Ectodermal cell (in vitro differentiated cells): ENCODE data around the gene RBM12.
A peak's percentile ranks its signal among the peaks of the same experiment; 100 is the strongest.
"Not testable (repeated sequence)": the region's sequence is repeated elsewhere in the genome, so short reads cannot be mapped to it uniquely, and the experiment has no call there.

Experiments used
- H3K27ac ChIP-seq: 2 replicates; pipeline ENCODE4 v1.7.0; 2013; ENCODE audit warnings: mild to moderate bottlenecking, low read depth, low read length; ENCODE audit not compliant: insufficient read depth, poor library complexity, severe bottlenecking
- H3K27me3 ChIP-seq: 2 replicates; pipeline ENCODE4 v1.7.0; 2013; ENCODE audit warnings: mild to moderate bottlenecking, low read length; ENCODE audit not compliant: insufficient read depth, control insufficient read depth, poor library complexity, severe bottlenecking
- H3K36me3 ChIP-seq: one replicate; pipeline ENCODE4 v1.7.0; 2013; ENCODE audit warnings: low read length; ENCODE audit not compliant: control insufficient read depth, insufficient read depth
- H3K4me1 ChIP-seq: one replicate; pipeline ENCODE4 v1.7.0; 2013; ENCODE audit warnings: low read length; ENCODE audit not compliant: control insufficient read depth, insufficient read depth
- H3K4me3 ChIP-seq: 2 replicates; pipeline ENCODE4 v1.7.0; 2013; ENCODE audit warnings: low read depth, low read length, control low read depth; ENCODE audit not compliant: insufficient read depth
- H3K9me3 ChIP-seq: 2 replicates; pipeline ENCODE4 v1.7.0; 2013; ENCODE audit warnings: mild to moderate bottlenecking, low read length, moderate library complexity; ENCODE audit not compliant: control insufficient read depth
- WGBS, 2 experiments: methylation state at CpG; one replicate each; pipeline ENCODE4 v1.1.7; 2013; ENCODE audit warnings: missing lambda C conversion rate in 2 of 2; 5-methylcytosine and 5-hydroxymethylcytosine counted together

RBM12 gene

DNA sequence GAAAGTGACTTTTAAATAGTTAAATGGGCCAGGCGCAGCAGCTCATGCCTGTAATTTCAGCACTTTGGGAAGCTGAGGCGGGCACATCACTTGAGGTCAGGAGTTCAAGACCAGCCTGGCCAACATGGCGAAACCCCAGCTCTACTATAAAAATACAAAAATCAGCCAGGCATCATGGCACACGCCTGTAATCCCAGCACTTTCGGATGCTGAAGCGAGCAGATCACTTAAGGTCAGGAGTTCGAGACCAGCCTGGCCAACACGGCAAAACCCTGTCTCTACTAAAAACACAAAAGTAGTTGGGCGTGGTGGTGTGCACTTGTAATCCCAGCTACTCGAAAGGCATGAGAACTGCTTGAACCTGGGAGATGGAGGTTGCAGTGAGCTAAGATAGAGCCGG, 41.2 kb upstream of the RBM12 start:
- not testable (repeated sequence) for H3K9me3 ChIP-seq, H3K27ac ChIP-seq, H3K4me1 ChIP-seq, H3K27me3 ChIP-seq, H3K4me3 ChIP-seq
- peaks cover 52% of the 10 kb centered on the region for H3K36me3 ChIP-seq
- WGBS, 2 experiments = 91 to 92% methylated on average over 11 of the region's 11 CpGs

GRCh38 chr20:35704514-35705261, 40.0 kb upstream of the RBM12 start:
- H3K4me3 ChIP-seq = no peak overlapping the region
- H3K4me1 ChIP-seq = peaks cover 6% of the 10 kb centered on the region
- H3K27me3 ChIP-seq = no peaks in the 10 kb centered on the region
- WGBS, 2 experiments = 93 to 96% methylated on average over 4 to 5 of the region's 5 CpGs
- H3K27ac ChIP-seq = no peak overlapping the region
- no peaks in the 10 kb centered on the region for H3K9me3 ChIP-seq
- peaks cover 42% of the 10 kb centered on the region for H3K36me3 ChIP-seq

GRCh38 chr20:35702824-35703695, 38.4 kb upstream of the RBM12 start:
- Histone ChIP-seq H3K9me3 (no peaks in the 10 kb centered on the region), H3K4me1 (peaks cover 9% of the 10 kb centered on the region), H3K27me3 (no peaks in the 10 kb centered on the region), H3K36me3 (peaks cover 32% of the 10 kb centered on the region), H3K4me3 (no peak overlapping the region), H3K27ac (no peak overlapping the region)
- WGBS, 2 experiments = 95 to 100% methylated on average over 4 of the region's 4 CpGs

DNA sequence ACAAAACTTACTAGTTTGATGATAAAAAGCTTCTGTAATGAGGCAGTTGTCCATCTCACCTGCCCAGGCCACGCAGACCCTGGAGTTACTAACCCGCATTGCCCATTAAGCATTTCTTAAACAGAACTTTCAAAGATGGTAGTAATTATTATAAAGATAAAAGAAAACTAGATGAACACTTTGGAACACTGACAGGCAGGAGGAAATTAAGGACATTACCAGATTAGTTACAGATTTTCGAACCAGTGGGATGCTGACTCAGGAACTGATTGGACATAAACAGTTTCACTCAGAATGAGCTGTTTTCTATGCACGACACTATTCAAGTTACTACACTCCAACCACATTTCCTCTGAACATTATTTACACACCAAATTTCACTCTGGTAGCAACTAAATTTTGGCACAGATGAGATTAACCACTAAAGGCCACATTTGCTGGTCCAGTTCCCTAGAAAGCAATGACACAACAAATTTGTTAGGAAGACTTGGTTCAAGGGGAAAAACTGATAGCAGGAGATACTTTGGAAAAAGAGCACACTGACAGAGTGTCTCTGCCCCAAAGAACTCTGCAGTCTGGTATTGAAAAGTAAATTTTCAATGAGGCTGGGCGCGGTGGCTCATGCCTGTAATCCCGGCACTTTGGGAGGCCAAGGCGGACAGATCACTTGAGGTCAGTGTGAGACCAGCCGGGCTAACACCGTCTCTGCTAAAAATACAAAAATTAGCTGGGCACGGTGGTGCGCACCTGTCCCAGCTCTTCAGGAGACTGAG, 37.5 kb upstream of the RBM12 start:
- H3K27me3 ChIP-seq = no peaks in the 10 kb centered on the region
- no peak overlapping the region for H3K27ac ChIP-seq
- H3K9me3 ChIP-seq = no peaks in the 10 kb centered on the region
- H3K4me1 ChIP-seq = peaks cover 11% of the 10 kb centered on the region
- peaks cover 32% of the 10 kb centered on the region for H3K36me3 ChIP-seq
- WGBS, 2 experiments = 92 to 95% methylated on average over 10 to 11 of the region's 12 CpGs
- H3K4me3 ChIP-seq = no peak overlapping the region

- Histone ChIP-seq H3K27ac (no peak overlapping the region), H3K27me3 (no peaks in the 10 kb centered on the region), H3K4me3 (peak overlapping the region; percentile 98), H3K9me3 (no peaks in the 10 kb centered on the region), H3K4me1 (peaks cover 11% of the 10 kb centered on the region), H3K36me3 (peaks cover 20% of the 10 kb centered on the region)
- 88 to 96% methylated on average over 7 of the region's 7 CpGs for WGBS, 2 experiments
Measured at GRCh38 chr20:35700625-35701148, 36.0 kb upstream of the RBM12 start.

DNA sequence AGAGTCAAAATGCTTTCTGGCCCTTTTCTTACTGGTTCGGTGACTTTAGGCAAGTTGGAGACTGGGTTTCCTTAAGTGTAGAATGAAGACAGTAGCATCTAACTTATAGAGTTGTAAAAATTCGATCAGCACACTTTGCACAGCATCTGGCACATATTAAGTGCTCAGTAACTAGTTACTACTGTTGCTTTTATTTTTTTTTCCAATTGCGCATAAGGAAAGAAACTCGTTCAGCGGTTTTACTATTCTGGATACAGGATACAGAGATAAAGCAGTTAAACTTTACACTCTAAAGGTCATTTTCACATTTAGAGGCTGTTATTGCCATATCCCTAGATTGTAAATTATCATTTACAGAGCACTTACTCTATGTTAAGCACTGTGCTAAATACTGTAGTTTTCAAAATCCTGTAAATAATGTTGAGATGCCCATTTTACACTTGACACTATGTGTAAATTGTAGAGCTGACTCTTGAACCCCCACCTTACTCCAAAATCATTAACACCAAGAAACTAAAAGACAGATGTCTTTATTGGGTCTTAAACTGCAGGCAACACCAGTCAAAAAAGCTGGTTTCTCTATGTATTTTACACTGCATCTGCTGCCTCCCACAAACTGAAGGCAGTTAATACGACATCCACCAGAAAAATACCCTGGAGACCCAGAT, 35.4 kb upstream of the RBM12 start:
- H3K4me3 ChIP-seq = peak overlapping the region; percentile 98
- H3K27ac ChIP-seq = peak overlapping the region; percentile 82
- peaks cover 11% of the 10 kb centered on the region for H3K4me1 ChIP-seq
- 35 to 43% methylated on average over 6 of the region's 6 CpGs for WGBS, 2 experiments
- no peaks in the 10 kb centered on the region for H3K9me3 ChIP-seq
- no peaks in the 10 kb centered on the region for H3K27me3 ChIP-seq
- H3K36me3 ChIP-seq = peaks cover 16% of the 10 kb centered on the region

GRCh38 chr20:35699127-35699956, 34.6 kb upstream of the RBM12 start, which contains the start of the genes NFS1 and ROMO1:
Gene NFS1, minus strand, starts transcription at chr20:35699352. Its CDS starts 64 bp downstream, at chr20:35699288.
Gene ROMO1, plus strand, starts transcription at chr20:35699405. Its CDS starts 228 bp downstream, at chr20:35699633.
- 0 to 1% methylated on average over 81 of the region's 81 CpGs for WGBS, 2 experiments
- Histone ChIP-seq H3K27ac (peak within 1 kb of the TSS; percentile 82), H3K27me3 (no peaks in the 10 kb centered on the region), H3K4me1 (peaks cover 11% of the 10 kb centered on the region), H3K36me3 (peaks cover 13% of the 10 kb centered on the region), H3K9me3 (no peaks in the 10 kb centered on the region), H3K4me3 (peak within 1 kb of the TSS; percentile 98)

DNA sequence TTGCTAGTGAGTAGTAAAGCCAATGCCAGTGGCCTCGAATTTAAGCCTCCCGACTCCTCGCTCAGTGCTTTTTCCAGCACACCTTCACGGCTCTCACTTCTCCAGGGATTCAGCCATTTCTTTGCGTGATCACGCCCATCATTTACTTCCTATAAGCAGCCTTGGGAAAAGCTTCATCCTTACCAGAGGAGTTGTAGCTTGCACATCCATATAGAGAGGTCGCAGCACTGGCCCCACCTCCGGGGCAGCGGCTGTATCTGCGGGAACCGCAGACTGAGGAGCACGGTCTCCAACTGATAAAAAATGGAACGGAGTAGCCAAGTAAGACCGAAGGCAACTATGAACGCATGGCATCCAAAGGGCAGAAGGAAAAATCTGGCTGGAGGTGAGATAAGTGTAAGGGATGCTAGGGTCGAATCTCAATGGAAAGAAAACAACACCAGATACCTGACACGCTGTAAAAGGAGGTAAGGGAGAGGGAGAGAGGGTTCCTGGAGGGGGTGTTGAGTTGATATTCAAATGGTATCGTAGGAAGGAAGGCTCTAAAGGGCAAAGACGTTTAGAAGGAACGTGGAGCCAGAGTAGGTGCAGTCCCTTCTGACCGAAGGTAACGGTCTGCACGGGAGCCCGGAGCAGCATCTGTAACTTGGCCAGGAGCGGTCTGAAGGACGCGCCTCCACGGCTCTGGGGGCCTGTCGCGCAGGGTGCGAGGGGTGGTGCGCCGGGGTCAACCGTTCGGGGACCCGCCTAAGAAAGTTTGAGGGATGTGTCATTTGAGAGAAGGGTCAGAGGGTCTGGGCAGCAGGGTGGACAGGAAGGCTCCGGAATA, 33.8 kb upstream of the RBM12 start:
- Histone ChIP-seq H3K27me3 (no peaks in the 10 kb centered on the region), H3K27ac (no peak overlapping the region), H3K9me3 (no peaks in the 10 kb centered on the region), H3K4me1 (peaks cover 11% of the 10 kb centered on the region), H3K4me3 (peak overlapping the region; percentile 98), H3K36me3 (peaks cover 5% of the 10 kb centered on the region)
- 12% methylated on average over 37 of the region's 37 CpGs for WGBS, 2 experiments
